IPS-20b (cell line): ENCODE data around the gene GNPDA2.
"Not testable (repeated sequence)": the region's sequence is repeated elsewhere in the genome, so short reads cannot be mapped to it uniquely, and the experiment has no call there.

Experiments
- H3K27ac ChIP-seq: one replicate; pipeline ENCODE4 v1.5.1; 2013; ENCODE audit warnings: low read length
- H3K27me3 ChIP-seq: 2 replicates; pipeline ENCODE4 v1.6.1; 2013; ENCODE audit warnings: mild to moderate bottlenecking, low read length, inconsistent platforms; ENCODE audit not compliant: insufficient read depth
- H3K36me3 ChIP-seq: 2 replicates; pipeline ENCODE4 v1.6.1; 2013; ENCODE audit warnings: low read depth, mild to moderate bottlenecking, inconsistent platforms, low read length, moderate library complexity; ENCODE audit not compliant: insufficient read depth
- H3K4me1 ChIP-seq: 2 replicates; pipeline ENCODE4 v1.6.1; 2013; ENCODE audit warnings: mild to moderate bottlenecking, control low read depth, inconsistent platforms, low read length, moderate library complexity; ENCODE audit not compliant: insufficient read depth
- H3K4me3 ChIP-seq: 2 replicates; pipeline ENCODE4 v1.5.1; 2013; ENCODE audit warnings: mild to moderate bottlenecking, low read length, inconsistent platforms
- H3K9ac ChIP-seq: 2 replicates; pipeline ENCODE4 v1.6.1; 2013; ENCODE audit warnings: low read depth, mild to moderate bottlenecking, inconsistent platforms, low read length, moderate library complexity
- H3K9me3 ChIP-seq: 2 replicates; pipeline ENCODE4 v1.6.1; 2013; ENCODE audit warnings: mild to moderate bottlenecking, low read depth, low read length, inconsistent platforms; ENCODE audit not compliant: insufficient read depth

The GNPDA2 gene

DNA sequence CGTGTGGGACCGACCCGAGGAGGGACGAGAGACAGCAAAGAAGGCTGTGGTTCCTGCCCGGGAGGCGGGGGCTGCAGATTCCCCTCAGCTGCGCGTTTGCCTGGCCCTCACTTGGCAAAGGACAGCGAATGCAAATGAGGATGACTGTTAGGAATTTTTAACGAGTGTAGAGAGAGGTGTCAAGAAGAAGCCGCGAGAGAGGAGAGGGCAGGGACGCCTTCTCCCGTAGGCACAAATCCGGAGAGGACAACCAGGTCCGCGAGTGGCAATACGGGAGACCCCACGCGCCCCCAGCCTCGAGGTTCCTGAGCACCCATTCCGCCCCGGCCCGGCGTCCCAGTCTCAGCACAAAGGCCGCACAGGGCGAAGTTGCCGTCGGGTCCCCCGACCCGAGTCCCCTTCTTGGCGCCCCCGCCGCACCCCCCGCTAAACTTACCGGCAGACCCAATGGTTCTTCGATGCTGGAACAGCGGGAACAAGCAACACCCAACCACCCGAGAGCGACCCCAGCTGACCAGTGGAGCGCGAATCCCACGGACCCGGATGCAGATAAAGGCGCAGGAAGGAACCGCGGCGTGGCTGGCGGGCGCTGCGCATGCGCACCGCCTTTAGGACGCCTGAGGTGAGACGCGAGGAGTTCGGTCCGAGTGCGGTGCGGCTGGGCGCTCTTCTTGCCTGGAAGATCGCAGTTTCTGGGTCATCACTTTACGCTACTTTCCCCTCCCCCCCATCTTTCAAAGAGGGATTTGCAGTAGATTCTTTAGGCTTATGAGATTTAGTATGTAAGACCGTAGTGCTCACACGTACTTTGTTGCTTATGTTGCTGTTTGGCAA is at the start of gene GNPDA2:
Gene GNPDA2, minus strand, starts transcription at position 519 of the 834 bp plus-strand sequence. CDS start 4,349 bp downstream, outside the sequence.
- Histone ChIP-seq H3K4me1 (no peaks in the 10 kb centered on the region), H3K36me3 (no peaks in the 10 kb centered on the region), H3K27me3 (peaks cover 25% of the 10 kb centered on the region), H3K9me3 (no peaks in the 10 kb centered on the region), H3K9ac (peak within 1 kb of the TSS; percentile 46; the same call in 1 of the 2 replicates), H3K27ac (no peak within 1 kb of the TSS), H3K4me3 (peak within 1 kb of the TSS; percentile 81)

DNA sequence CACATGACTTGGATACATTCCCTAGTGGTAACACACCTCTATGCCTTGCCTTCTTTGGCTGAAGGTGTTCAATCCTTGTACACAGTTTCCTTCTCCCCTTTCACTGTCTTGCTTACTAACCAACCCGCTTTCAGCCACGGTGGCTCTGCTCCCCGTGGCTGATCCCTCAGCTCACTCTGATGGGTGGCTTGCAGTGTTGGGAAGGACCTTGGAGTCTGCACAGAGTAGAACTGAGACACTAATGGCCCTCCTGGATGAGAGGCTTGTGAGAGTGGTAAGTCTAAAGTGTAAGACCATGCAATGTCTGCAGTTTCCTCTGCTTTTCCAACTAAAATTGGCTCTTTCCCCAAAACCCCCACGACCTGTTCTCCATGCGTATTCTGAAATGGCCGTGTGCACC is 46.0 kb upstream of the GNPDA2 start:
- peaks cover 53% of the 10 kb centered on the region for H3K9me3 ChIP-seq
- no peaks in the 10 kb centered on the region for H3K4me1 ChIP-seq
- H3K9ac ChIP-seq: no peak overlapping the region
- H3K27ac ChIP-seq: no peak overlapping the region
- H3K27me3 ChIP-seq: no peaks in the 10 kb centered on the region
- H3K36me3 ChIP-seq: no peaks in the 10 kb centered on the region
- H3K4me3 ChIP-seq: no peak overlapping the region

DNA sequence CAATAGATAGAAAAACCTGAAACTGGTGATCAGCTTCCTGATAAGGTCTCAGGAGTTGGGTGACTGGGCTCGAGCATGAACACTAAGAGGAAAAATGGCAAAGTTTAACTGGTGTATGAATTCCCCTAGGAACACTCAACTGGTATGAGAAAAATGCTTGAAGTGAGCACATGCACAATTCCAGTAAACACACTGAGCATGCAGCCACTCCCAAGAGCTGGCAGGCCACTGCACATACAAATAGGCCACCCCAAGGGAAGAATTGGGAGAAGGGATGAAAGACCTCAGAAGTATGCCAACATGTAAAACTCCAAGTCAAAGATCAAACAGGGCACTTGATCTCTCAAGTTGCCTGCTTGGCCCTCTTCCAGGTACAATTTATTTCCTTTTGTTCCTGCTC is 45.4 kb upstream of the GNPDA2 start:
- Histone ChIP-seq H3K36me3 (no peaks in the 10 kb centered on the region), H3K4me3 (no peak overlapping the region), H3K27ac (no peak overlapping the region), H3K9me3 (peaks cover 47% of the 10 kb centered on the region), H3K4me1 (no peaks in the 10 kb centered on the region), H3K9ac (no peak overlapping the region), H3K27me3 (no peaks in the 10 kb centered on the region)

DNA sequence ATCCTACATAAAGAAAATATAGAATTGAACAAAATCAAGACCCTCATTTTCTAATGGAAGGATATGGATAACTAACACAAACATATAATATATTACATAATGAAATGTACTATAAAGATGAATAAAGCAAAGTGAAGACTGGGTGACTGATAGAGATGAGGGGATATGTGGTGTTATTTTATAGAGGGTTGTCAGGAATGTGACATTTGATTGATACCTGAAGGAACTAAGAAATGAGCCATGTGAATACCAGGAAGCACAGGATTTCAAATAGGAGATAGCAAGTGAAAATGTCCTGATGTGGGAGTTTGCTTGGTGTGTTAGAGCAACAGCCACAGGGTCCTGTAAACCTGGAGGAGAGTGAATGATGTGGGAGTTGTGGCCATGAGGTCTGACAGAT is 40.1 kb upstream of the GNPDA2 start:
- Histone ChIP-seq H3K27ac (no peak overlapping the region), H3K9ac (no peak overlapping the region), H3K27me3 (no peaks in the 10 kb centered on the region), H3K36me3 (no peaks in the 10 kb centered on the region), H3K4me1 (no peaks in the 10 kb centered on the region), H3K4me3 (no peak overlapping the region), H3K9me3 (0 out of 2 replicates have a peak, but pooled peaks cover 4% of the 10 kb centered on the region)

DNA sequence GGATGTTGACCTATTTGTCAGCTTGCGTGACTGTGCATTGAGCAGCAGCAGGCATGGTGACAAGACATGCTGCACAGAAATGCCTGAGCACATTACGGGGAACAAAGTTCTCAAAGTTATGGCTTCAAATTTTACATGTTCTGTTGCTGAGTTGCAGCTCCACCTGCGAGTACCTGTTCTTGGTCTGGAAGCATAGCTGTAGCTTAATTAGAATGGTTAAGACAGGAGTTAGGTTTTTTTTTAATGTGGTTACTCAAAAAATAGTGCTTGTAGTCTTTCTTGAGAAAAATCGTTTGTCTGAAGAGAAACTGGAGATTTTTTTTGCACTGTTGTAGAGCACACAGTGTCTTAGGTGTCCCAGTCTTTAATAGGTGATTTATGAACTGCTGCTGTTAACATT is 38.8 kb upstream of the GNPDA2 start:
- no peaks in the 10 kb centered on the region for H3K27me3 ChIP-seq
- no peak overlapping the region for H3K4me3 ChIP-seq
- H3K9me3 ChIP-seq: no peaks in the 10 kb centered on the region
- no peak overlapping the region for H3K9ac ChIP-seq
- H3K4me1 ChIP-seq: no peaks in the 10 kb centered on the region
- H3K36me3 ChIP-seq: no peaks in the 10 kb centered on the region
- H3K27ac ChIP-seq: no peak overlapping the region

DNA sequence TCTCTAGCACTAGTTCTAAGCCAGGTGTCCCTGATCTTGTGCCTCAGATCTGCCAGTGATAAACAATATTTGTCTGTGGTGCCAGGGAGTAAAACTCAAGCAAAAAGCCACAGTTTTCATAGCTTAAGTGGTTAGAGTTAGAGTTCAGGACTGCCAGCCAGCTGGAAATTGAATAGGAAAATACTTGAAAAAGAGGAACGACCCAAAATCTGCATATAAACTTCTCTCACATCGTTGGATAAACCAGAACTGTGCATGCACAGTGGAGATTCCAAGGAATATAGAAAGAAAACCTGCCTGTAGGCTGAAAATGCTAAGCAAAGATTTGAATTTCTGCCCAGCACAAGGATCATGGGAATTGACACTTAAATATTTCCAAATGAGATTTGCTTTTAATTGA is 35.0 kb upstream of the GNPDA2 start:
- no peaks in the 10 kb centered on the region for H3K27me3 ChIP-seq
- H3K4me1 ChIP-seq: no peaks in the 10 kb centered on the region
- H3K9ac ChIP-seq: no peak overlapping the region
- no peak overlapping the region for H3K4me3 ChIP-seq
- H3K27ac ChIP-seq: no peak overlapping the region
- H3K9me3 ChIP-seq: no peaks in the 10 kb centered on the region
- H3K36me3 ChIP-seq: no peaks in the 10 kb centered on the region

DNA sequence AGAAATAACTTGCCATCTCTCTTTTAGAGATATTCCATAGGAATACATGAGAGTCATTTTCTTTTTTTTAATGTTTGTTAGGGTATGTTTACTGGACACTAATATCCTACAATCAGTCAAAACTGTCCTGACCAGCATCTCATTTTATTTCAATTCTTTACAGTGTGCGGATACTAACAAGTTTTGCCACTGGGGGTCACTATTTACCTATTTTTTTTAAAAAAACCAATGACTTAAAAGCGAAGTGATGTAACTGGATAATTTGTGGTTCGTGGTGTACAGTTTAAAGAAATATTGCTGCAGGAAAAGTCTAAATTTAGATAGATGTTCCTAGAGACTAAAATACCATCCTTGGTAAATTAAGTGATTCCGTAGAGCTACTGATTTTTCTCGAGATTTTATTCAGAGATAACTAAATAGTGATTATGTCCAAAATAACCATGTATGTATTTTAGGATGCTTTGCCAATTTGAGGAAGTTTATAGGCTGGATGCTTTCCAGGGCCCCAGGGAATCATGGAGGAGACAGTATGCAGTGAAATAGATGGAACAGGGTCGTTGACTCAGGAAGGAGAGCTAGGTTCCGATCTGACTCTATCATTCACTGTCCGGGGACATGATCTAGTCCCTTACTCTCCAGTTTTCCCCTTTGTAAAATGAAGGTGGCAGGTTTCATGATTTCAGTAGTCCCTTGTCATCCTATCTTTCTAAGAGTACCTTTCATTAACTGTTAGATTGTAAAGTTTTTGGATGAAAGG is 34.0 kb upstream of the GNPDA2 start:
- Histone ChIP-seq H3K27ac (no peak overlapping the region), H3K27me3 (no peaks in the 10 kb centered on the region), H3K4me1 (no peaks in the 10 kb centered on the region), H3K4me3 (no peak overlapping the region), H3K9me3 (no peaks in the 10 kb centered on the region), H3K36me3 (no peaks in the 10 kb centered on the region), H3K9ac (no peak overlapping the region)

DNA sequence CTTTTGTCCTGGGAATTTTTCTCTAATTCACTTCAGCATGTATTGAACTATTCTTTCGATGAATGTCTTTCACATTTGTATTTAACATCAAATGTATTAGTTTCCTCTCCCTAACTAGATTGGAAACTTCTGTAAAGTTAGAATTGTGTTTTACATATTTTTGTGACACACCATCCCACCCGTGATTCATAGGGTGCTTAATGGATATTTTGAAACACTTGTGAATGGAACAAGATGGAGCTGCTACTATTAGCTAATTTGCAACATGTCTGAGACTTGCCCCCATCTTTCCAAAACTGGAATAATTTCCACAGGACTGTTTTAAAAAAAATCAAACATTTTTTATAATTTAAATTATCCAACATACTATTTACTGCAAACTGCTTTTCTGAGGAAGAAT is 30.2 kb upstream of the GNPDA2 start:
- no peaks in the 10 kb centered on the region for H3K4me1 ChIP-seq

DNA sequence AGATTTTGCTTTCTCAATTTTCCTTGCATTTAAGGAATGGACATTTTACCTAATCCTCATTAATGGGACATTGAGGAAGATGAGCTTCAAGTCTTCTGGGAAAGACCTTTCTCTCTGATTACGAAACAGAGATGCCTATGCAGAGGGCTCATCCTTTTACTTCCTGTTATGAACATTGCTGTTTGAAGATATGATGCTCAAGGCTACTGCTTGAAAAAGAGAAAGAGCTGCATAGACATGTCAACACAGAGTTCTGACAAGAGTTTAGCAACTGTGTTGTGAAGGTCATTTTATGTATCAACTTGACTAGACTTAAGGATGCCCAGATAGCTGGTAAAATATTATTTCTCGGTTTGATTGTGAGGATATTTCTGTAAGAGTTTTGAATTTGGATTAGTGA is 13.8 kb upstream of the GNPDA2 start:
- no peak overlapping the region for H3K27ac ChIP-seq
- H3K9me3 ChIP-seq: no peaks in the 10 kb centered on the region
- H3K4me1 ChIP-seq: no peaks in the 10 kb centered on the region
- no peaks in the 10 kb centered on the region for H3K36me3 ChIP-seq
- no peaks in the 10 kb centered on the region for H3K27me3 ChIP-seq
- no peak overlapping the region for H3K9ac ChIP-seq
- no peak overlapping the region for H3K4me3 ChIP-seq

More for the DNA sequence above, 30.2 kb upstream of the GNPDA2 start:
- Histone ChIP-seq H3K36me3 (no peaks in the 10 kb centered on the region), H3K27me3 (no peaks in the 10 kb centered on the region), H3K27ac (no peak overlapping the region), H3K4me3 (no peak overlapping the region), H3K9me3 (no peaks in the 10 kb centered on the region), H3K9ac (no peak overlapping the region)

DNA sequence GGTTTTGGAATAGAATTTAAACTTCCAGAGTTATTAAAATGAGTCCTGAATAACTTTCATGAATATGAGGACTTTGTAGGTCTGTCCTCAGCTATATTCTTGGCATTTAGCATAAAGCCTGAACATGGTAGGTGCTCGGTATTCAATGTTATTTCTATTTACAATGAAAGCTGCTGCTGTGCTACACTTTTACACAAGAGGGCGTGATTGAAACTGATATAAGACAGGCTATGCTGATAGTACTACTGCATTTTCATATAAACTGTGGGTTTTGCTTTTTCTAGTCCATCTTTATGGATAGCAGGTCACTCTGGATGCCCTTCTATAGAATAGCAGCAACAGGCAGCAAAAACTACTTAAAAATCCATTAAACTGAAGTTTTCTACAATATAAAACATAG is 12.3 kb upstream of the GNPDA2 start:
- Histone ChIP-seq H3K4me1 (no peaks in the 10 kb centered on the region), H3K4me3 (no peak overlapping the region), H3K9me3 (no peaks in the 10 kb centered on the region), H3K9ac (no peak overlapping the region), H3K27ac (no peak overlapping the region), H3K36me3 (no peaks in the 10 kb centered on the region), H3K27me3 (no peaks in the 10 kb centered on the region)

DNA sequence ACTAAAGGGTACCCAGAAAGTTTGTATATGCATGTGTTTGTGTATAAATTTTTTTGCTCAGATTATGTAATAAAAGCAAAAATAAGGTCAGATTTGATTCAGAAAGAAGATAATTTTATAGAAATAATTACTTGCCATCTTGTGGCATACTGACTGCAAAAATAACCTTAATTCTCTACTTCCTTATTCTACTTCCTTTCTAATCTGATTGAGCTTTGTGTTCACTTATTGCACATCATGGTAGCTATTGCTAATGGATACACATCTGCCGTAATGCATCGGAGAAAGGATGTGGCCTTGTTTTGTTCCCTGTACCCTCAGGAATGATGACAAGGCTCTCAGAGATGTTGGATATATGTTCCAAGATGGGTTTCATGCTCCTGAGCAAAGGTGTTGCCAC is 10.5 kb upstream of the GNPDA2 start:
- Histone ChIP-seq H3K9me3 (no peaks in the 10 kb centered on the region), H3K4me1 (no peaks in the 10 kb centered on the region), H3K36me3 (no peaks in the 10 kb centered on the region), H3K9ac (no peak overlapping the region), H3K4me3 (no peak overlapping the region), H3K27me3 (no peaks in the 10 kb centered on the region), H3K27ac (no peak overlapping the region)

DNA sequence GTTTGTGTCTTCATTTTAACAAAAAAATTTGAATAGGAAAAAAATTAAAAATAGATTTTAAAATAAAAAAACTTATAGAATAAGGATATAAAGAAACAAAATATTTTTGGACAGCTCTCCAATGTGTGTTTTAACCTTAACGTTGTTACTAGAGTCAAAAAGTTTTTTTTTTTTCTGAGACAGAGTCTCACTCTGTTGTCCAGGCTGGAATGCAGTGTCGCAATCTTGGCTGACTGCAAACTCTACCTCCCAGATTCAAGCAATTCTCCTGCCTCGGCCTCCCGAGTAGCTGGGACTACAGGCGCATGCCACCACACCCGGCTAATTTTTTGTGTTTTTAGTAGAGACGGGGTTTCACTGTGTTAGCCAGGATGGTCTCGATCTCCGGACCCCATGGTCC is 2.3 kb upstream of the GNPDA2 start:
- not testable (repeated sequence) for H3K9ac ChIP-seq, H3K9me3 ChIP-seq, H3K4me1 ChIP-seq, H3K27ac ChIP-seq, H3K36me3 ChIP-seq, H3K4me3 ChIP-seq
- peaks cover 25% of the 10 kb centered on the region for H3K27me3 ChIP-seq
